HEK293 (cell line): ENCODE measurements around the gene CCDC24.

Experiments
- CTCF ChIA-PET: fragments of 350-600 bp; formaldehyde crosslinking; extraction: SDS; loops from one replicate; lab custom pipeline; 2021; ENCODE audit warnings: antibody characterized with exemption; lab: Yijun Ruan, JAX
- POLR2A ChIA-PET: fragments of 300-600 bp; formaldehyde crosslinking; extraction: SDS; loops from one replicate; lab custom pipeline; 2020; ENCODE audit warnings: antibody characterized with exemption, inconsistent platforms; lab: Yijun Ruan, JAX
- H3K27ac ChIP-seq: fragments of 200-500 bp; sonication (Bioruptor generic); 2 replicates; pipeline ENCODE4 v1.5.1; 2014; ENCODE audit warnings: low read depth, low read length, control low read depth, inconsistent platforms; ENCODE audit errors: extremely low read depth
- H3K36me3 ChIP-seq, 2 experiments: fragments of 200-500 bp in 1 of 2; sonication (Bioruptor generic) in 1 of 2; 1 replicate in 1 of 2; 2 replicates in 1 of 2; pipeline ENCODE4 v1.5.1; 2014 to 2017; ENCODE audit warnings: inconsistent platforms in 2 of 2, low read length in 2 of 2; ENCODE audit not compliant: control insufficient read depth in 2 of 2, insufficient read depth in 1 of 2
- H3K4me1 ChIP-seq: fragments of 200-500 bp; sonication (Bioruptor generic); 2 replicates; pipeline ENCODE4 v1.5.1; 2014; ENCODE audit warnings: mild to moderate bottlenecking, low read length, inconsistent platforms; ENCODE audit not compliant: control insufficient read depth, insufficient read depth
- H3K4me3 ChIP-seq: 2 replicates; pipeline ENCODE4 v1.5.1; 2011; ENCODE audit warnings: low read depth, mild to moderate bottlenecking, control low read depth, low read length, moderate library complexity
- H3K9me3 ChIP-seq: fragments of 200-500 bp; sonication (Bioruptor generic); 2 replicates; pipeline ENCODE4 v1.5.1; 2014; ENCODE audit warnings: low read depth, low read length, inconsistent platforms; ENCODE audit not compliant: control insufficient read depth, insufficient read depth
- EGR2 ChIP-seq: fragments of 450-650 bp; formaldehyde crosslinking; IDR thresholded peaks from 2 replicates; pipeline ENCODE4 v1.5.1; 2016; ENCODE audit warnings: low read depth, missing biosample characterization, missing genetic modification characterization
- HOXD13 ChIP-seq: sonication (generic); formaldehyde crosslinking; IDR thresholded peaks from 2 replicates; pipeline ENCODE4 v1.8.0; 2022; ENCODE audit warnings: missing genetic modification reagents, borderline replicate concordance
- KLF9 ChIP-seq: fragments of 450-650 bp; formaldehyde crosslinking; IDR thresholded peaks from 2 replicates; pipeline ENCODE4 v1.5.1; 2016; ENCODE audit warnings: missing biosample characterization, missing genetic modification characterization, low read depth
- ZFP41 ChIP-seq: fragments of 450-650 bp; formaldehyde crosslinking; IDR thresholded peaks from 2 replicates; pipeline ENCODE4 v1.5.1; 2016; ENCODE audit warnings: missing biosample characterization, missing genetic modification characterization, borderline replicate concordance
- ZNF510 ChIP-seq: fragments of 450-650 bp; formaldehyde crosslinking; IDR thresholded peaks from 2 replicates; pipeline ENCODE4 v1.5.1; 2018; ENCODE audit warnings: mild to moderate bottlenecking, missing genetic modification characterization, missing biosample characterization; ENCODE audit not compliant: insufficient replicate concordance
- ZNF624 ChIP-seq: fragments of 450-650 bp; formaldehyde crosslinking; IDR thresholded peaks from 2 replicates; pipeline ENCODE4 v1.5.1; 2017; ENCODE audit warnings: missing biosample characterization, missing genetic modification characterization
- ZNF777 ChIP-seq: fragments of 450-650 bp; formaldehyde crosslinking; IDR thresholded peaks from 2 replicates; pipeline ENCODE4 v1.5.1; 2017; ENCODE audit warnings: missing biosample characterization, missing genetic modification characterization, borderline replicate concordance
- ZNF785 ChIP-seq: fragments of 450-650 bp; formaldehyde crosslinking; IDR thresholded peaks from 2 replicates; pipeline ENCODE4 v1.5.1; 2016; ENCODE audit warnings: missing biosample characterization, missing genetic modification characterization
- TF ChIP-seq, protein P1 (sequence below): fragments of 450-650 bp; formaldehyde crosslinking; IDR thresholded peaks from 2 replicates; pipeline ENCODE4 v1.5.1; 2016; ENCODE audit warnings: missing biosample characterization, missing genetic modification characterization
- TF ChIP-seq, protein P2 (sequence below): fragments of 450-650 bp; formaldehyde crosslinking; IDR thresholded peaks from 2 replicates; pipeline ENCODE4 v1.5.1; 2016; ENCODE audit warnings: missing biosample characterization, missing genetic modification characterization
- TF ChIP-seq, protein P3 (sequence below): fragments of 450-650 bp; formaldehyde crosslinking; IDR thresholded peaks from 2 replicates; pipeline ENCODE4 v1.5.1; 2016; ENCODE audit warnings: missing biosample characterization, missing genetic modification characterization

Gene CCDC24

DNA sequence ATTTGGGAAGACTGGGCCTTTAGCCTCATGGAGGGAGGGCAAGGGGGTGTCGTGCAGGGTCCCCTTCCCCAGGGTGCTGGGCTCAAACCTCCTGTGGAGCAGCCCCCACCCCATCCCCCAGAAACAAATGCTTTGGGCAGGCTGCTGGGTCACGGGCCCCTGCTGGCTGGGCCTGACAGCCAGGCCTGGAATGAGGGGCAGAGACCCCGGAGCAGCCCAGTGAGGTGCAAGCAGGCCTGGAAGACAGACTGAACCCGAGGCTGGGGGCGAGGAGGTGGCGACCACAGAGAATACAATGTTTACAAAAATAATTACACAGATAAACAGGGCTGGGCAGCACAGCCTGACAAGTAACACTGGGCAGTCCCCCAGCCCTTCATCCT, 5.3 kb downstream of the CCDC24 start (continued):
- TF ChIP-seq, protein P1, sequence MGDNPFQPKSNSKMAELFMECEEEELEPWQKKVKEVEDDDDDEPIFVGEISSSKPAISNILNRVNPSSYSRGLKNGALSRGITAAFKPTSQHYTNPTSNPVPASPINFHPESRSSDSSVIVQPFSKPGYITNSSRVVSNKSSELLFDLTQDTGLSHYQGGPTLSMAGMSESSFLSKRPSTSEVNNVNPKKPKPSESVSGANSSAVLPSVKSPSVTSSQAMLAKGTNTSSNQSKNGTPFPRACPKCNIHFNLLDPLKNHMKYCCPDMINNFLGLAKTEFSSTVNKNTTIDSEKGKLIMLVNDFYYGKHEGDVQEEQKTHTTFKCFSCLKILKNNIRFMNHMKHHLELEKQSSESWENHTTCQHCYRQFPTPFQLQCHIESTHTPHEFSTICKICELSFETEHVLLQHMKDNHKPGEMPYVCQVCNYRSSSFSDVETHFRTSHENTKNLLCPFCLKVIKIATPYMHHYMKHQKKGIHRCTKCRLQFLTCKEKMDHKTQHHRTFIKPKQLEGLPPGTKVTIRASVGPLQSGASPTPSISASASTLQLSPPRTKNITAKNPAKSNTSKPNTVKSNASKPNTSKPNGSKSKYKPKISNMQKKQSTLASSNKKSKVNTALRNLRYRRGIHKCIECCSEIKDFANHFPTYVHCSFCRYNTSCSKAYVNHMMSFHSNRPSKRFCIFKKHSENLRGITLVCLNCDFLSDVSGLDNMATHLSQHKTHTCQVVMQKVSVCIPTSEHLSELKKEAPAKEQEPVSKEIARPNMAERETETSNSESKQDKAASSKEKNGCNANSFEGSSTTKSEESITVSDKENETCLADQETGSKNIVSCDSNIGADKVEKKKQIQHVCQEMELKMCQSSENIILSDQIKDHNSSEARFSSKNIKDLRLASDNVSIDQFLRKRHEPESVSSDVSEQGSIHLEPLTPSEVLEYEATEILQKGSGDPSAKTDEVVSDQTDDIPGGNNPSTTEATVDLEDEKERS (tag by site-specific recombination), result no peak
- TF ChIP-seq ZFP41 (tag by site-specific recombination), result no peak
- no peak for TF ChIP-seq KLF9 (tag by site-specific recombination)
- TF ChIP-seq, protein P2, sequence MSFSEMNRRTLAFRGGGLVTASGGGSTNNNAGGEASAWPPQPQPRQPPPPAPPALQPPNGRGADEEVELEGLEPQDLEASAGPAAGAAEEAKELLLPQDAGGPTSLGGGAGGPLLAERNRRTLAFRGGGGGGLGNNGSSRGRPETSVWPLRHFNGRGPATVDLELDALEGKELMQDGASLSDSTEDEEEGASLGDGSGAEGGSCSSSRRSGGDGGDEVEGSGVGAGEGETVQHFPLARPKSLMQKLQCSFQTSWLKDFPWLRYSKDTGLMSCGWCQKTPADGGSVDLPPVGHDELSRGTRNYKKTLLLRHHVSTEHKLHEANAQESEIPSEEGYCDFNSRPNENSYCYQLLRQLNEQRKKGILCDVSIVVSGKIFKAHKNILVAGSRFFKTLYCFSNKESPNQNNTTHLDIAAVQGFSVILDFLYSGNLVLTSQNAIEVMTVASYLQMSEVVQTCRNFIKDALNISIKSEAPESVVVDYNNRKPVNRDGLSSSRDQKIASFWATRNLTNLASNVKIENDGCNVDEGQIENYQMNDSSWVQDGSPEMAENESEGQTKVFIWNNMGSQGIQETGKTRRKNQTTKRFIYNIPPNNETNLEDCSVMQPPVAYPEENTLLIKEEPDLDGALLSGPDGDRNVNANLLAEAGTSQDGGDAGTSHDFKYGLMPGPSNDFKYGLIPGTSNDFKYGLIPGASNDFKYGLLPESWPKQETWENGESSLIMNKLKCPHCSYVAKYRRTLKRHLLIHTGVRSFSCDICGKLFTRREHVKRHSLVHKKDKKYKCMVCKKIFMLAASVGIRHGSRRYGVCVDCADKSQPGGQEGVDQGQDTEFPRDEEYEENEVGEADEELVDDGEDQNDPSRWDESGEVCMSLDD, result no peak
- no peak for TF ChIP-seq ZNF785 (tag by site-specific recombination)
- TF ChIP-seq, protein P3, sequence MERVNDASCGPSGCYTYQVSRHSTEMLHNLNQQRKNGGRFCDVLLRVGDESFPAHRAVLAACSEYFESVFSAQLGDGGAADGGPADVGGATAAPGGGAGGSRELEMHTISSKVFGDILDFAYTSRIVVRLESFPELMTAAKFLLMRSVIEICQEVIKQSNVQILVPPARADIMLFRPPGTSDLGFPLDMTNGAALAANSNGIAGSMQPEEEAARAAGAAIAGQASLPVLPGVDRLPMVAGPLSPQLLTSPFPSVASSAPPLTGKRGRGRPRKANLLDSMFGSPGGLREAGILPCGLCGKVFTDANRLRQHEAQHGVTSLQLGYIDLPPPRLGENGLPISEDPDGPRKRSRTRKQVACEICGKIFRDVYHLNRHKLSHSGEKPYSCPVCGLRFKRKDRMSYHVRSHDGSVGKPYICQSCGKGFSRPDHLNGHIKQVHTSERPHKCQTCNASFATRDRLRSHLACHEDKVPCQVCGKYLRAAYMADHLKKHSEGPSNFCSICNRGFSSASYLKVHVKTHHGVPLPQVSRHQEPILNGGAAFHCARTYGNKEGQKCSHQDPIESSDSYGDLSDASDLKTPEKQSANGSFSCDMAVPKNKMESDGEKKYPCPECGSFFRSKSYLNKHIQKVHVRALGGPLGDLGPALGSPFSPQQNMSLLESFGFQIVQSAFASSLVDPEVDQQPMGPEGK, result no peak
- no peak for TF ChIP-seq HOXD13 (CRISPR knock-in tag)
- TF ChIP-seq ZNF624 (tag by site-specific recombination), result no peak

DNA sequence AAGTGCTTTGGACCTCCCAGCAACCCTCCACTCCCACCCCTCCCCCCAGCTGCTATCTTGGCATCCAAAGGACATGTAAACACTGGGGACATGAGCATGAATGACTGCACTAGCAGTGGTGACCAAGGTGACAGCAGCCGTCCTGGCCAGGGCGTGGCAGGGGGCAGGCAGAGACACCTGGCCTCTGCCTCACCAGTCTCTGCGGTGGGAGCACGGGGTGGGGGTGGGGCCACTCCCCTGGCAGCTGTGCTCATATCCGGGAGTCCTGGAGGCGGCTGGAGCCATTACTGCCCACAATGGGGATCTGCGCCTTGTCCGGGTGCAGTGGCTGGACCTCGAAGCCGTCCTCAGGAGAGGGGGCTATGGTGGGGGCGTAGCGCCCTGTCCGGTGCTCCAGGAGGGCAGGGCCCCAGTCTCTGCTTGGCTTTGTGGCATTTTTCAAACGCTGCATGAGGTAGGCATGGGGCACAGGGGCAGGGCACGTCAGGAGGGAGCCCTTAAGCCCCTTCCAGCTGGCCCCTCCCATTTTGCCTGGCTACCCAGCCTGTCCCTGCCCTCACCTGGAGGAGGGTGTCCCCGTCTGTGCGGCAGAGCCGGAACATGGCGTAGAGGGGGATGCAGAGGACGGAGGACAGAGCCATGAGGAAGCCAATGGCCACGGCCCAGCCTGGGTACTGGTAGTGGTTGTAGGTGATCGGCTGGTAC, 6.0 kb downstream of the CCDC24 start:
- Histone ChIP-seq H3K27ac (no peak overlapping the region), H3K4me3 (no peak overlapping the region), H3K9me3 (no peaks in the 10 kb centered on the region), H3K36me3 (no peaks in the 10 kb centered on the region), H3K4me1 (no peaks in the 10 kb centered on the region)
- ChIA-PET CTCF (interaction anchor here (6.5 kb wide), 1 partner anchor 50 kb away, joined by 53 read pairs; no protein-coding TSS in a partner anchor), POLR2A (no interaction called here)
- TF ChIP-seq ZNF510 (tag by site-specific recombination) (no peak), EGR2 (tag by site-specific recombination) (0 out of 2 replicates have a peak, but pooled peaks have one; percentile 25)

DNA sequence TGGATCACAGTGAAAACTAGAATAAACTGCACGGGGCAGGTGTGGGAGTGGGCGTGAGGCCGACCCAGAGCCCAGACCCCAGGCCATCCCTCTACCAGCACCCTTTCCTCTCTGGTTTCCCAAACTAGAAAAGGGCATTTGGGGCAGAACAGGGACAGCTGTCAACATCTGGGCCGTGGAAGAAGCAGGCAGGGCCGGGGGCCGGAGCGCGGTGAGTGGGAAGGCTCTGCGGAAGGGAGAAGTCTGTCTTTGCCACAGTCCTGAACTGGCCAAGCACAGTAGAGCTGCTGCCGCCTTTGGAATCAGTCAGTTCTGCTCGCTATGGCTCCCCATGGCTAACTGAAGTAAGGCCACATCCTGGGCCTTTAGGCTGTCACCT, 6.6 kb downstream of the CCDC24 start:
- CTCF ChIA-PET, result interaction anchor here (1.4 to 6.5 kb wide), 2 partner anchors 50 to 234 kb away, joined by 5 to 53 read pairs; no protein-coding TSS in a partner anchor
- no peak overlapping the region for H3K27ac ChIP-seq
- TF ChIP-seq ZNF777 (tag by site-specific recombination), result no peak
- no peaks in the 10 kb centered on the region for H3K9me3 ChIP-seq
- no peaks in the 10 kb centered on the region for H3K36me3 ChIP-seq
- POLR2A ChIA-PET, result no interaction called here
- H3K4me1 ChIP-seq, result no peaks in the 10 kb centered on the region
- no peak overlapping the region for H3K4me3 ChIP-seq
